Liver (tissue), 3 donors: Measurements from ENCODE around the gene TFB2M.
"Not testable (repeated sequence)": the region's sequence is repeated elsewhere in the genome, so short reads cannot be mapped to it uniquely, and the experiment has no call there.

Experiments
- EGR1 ChIP-seq, 2 donors: IDR thresholded peaks; 2 replicates each; pipeline ENCODE4 v1.6.1; 2016 to 2018; ENCODE audit warnings: antibody characterized with exemption in 2 of 2, low read depth in 2 of 2
- HNF4G ChIP-seq: IDR thresholded peaks from 2 replicates; pipeline ENCODE4 v1.6.1; 2016; ENCODE audit warnings: antibody characterized with exemption
- JUND ChIP-seq, 2 donors: IDR thresholded peaks; 2 replicates each; pipeline ENCODE4 v1.6.1; 2016; ENCODE audit warnings: antibody characterized with exemption in 2 of 2
- TF ChIP-seq, protein P1 (sequence below): fragments of 150-350 bp; IDR thresholded peaks from 2 replicates; pipeline ENCODE4 v1.5.1; 2017; ENCODE audit warnings: improper control_type of control experiment, low read depth, low read length; ENCODE audit not compliant: missing input control
- TF ChIP-seq, protein P2 (sequence below): IDR thresholded peaks from 2 replicates; pipeline ENCODE4 v1.6.1; 2016; ENCODE audit warnings: antibody characterized with exemption
- TF ChIP-seq, protein P3 (sequence below): IDR thresholded peaks from 2 replicates; pipeline ENCODE4 v1.6.1; 2016; ENCODE audit warnings: antibody characterized with exemption, mild to moderate bottlenecking
- donor health status: healthy.
- donor health status: healthy.

GRCh38 chr1:246589919-246590318, 23.9 kb upstream of the TFB2M start:
- TF ChIP-seq, protein P1, sequence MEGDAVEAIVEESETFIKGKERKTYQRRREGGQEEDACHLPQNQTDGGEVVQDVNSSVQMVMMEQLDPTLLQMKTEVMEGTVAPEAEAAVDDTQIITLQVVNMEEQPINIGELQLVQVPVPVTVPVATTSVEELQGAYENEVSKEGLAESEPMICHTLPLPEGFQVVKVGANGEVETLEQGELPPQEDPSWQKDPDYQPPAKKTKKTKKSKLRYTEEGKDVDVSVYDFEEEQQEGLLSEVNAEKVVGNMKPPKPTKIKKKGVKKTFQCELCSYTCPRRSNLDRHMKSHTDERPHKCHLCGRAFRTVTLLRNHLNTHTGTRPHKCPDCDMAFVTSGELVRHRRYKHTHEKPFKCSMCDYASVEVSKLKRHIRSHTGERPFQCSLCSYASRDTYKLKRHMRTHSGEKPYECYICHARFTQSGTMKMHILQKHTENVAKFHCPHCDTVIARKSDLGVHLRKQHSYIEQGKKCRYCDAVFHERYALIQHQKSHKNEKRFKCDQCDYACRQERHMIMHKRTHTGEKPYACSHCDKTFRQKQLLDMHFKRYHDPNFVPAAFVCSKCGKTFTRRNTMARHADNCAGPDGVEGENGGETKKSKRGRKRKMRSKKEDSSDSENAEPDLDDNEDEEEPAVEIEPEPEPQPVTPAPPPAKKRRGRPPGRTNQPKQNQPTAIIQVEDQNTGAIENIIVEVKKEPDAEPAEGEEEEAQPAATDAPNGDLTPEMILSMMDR, result not testable (repeated sequence)
- TF ChIP-seq, protein P2, sequence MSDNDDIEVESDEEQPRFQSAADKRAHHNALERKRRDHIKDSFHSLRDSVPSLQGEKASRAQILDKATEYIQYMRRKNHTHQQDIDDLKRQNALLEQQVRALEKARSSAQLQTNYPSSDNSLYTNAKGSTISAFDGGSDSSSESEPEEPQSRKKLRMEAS, result not testable (repeated sequence)
- TF ChIP-seq HNF4G; EGR1 (IDR thresholded peaks at IDR 0.05; ENCODE audit: low read depth in 2 of 2); JUND (IDR thresholded peaks at IDR 0.05): not testable (repeated sequence)
- TF ChIP-seq, protein P3, sequence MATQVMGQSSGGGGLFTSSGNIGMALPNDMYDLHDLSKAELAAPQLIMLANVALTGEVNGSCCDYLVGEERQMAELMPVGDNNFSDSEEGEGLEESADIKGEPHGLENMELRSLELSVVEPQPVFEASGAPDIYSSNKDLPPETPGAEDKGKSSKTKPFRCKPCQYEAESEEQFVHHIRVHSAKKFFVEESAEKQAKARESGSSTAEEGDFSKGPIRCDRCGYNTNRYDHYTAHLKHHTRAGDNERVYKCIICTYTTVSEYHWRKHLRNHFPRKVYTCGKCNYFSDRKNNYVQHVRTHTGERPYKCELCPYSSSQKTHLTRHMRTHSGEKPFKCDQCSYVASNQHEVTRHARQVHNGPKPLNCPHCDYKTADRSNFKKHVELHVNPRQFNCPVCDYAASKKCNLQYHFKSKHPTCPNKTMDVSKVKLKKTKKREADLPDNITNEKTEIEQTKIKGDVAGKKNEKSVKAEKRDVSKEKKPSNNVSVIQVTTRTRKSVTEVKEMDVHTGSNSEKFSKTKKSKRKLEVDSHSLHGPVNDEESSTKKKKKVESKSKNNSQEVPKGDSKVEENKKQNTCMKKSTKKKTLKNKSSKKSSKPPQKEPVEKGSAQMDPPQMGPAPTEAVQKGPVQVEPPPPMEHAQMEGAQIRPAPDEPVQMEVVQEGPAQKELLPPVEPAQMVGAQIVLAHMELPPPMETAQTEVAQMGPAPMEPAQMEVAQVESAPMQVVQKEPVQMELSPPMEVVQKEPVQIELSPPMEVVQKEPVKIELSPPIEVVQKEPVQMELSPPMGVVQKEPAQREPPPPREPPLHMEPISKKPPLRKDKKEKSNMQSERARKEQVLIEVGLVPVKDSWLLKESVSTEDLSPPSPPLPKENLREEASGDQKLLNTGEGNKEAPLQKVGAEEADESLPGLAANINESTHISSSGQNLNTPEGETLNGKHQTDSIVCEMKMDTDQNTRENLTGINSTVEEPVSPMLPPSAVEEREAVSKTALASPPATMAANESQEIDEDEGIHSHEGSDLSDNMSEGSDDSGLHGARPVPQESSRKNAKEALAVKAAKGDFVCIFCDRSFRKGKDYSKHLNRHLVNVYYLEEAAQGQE, result not testable (repeated sequence)
